ENCODE data around the gene SPATA46.

DNA sequence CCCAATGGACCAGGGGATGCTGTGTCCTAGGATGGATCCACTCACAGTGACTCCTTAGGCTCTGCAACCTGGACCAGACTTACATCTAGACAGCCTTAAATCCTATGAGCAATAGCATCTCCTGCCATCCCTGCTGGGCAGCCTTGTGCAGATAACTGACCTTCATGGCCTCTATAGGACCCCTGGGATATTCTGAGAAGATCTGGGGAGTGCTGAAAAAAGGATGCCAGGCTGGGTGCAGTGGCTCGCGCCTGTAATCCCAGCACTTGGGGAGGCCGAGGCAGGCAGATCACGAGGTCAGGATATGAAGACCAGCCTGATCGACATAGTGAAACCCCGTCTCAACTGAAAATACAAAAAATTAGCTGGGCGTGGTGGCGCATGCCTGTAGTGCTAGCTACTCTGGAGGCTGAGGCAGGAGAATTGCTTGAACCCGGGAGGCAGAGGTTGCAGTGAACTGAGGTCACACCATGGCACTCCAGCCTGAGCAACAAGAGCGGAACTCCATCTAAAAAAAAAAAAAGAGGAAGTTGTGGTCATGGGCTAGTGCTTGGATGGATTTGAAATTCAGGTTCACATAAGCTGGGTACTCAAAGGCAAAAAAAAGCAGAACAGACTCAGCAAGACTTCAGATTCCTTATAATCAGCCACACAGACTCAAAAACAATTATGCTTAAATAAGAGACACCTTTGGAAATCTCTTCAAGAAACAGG, 46.2 kb upstream of the SPATA46 start:
- TF ChIP-seq POLR2A (IDR thresholded peaks at IDR 0.05) = no peak
- no peak for TF ChIP-seq POLR2AphosphoS5 (IDR thresholded peaks at IDR 0.05)
- TF ChIP-seq, protein P1, sequence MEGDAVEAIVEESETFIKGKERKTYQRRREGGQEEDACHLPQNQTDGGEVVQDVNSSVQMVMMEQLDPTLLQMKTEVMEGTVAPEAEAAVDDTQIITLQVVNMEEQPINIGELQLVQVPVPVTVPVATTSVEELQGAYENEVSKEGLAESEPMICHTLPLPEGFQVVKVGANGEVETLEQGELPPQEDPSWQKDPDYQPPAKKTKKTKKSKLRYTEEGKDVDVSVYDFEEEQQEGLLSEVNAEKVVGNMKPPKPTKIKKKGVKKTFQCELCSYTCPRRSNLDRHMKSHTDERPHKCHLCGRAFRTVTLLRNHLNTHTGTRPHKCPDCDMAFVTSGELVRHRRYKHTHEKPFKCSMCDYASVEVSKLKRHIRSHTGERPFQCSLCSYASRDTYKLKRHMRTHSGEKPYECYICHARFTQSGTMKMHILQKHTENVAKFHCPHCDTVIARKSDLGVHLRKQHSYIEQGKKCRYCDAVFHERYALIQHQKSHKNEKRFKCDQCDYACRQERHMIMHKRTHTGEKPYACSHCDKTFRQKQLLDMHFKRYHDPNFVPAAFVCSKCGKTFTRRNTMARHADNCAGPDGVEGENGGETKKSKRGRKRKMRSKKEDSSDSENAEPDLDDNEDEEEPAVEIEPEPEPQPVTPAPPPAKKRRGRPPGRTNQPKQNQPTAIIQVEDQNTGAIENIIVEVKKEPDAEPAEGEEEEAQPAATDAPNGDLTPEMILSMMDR (IDR thresholded peaks at IDR 0.05) = no peak

Data from prostate gland (tissue), 2 donors.